Hepatocyte (in vitro differentiated cells): ENCODE data around the gene ARHGAP30. TPM values are rescaled to one million over a fixed set of nuclear protein-coding genes. Genes with fewer than 3 reads are reported as not detected.

Source experiments
- DNase-seq: peaks from one replicate; pipeline ENCODE4 v3.0.0-alpha.2; 2016; ENCODE audit warnings: low spot score
- H2AFZ ChIP-seq: fragments of 200-600 bp; sonication (generic); 2 replicates; pipeline ENCODE4 v1.6.0; 2016; ENCODE audit warnings: antibody characterized with exemption, mild to moderate bottlenecking
- H3K27ac ChIP-seq: fragments of 200-600 bp; sonication (generic); 2 replicates; pipeline ENCODE4 v1.5.1; 2016; ENCODE audit warnings: mild to moderate bottlenecking
- H3K27me3 ChIP-seq: fragments of 200-600 bp; sonication (generic); 2 replicates; pipeline ENCODE4 v1.6.1; 2016
- H3K36me3 ChIP-seq: fragments of 200-600 bp; sonication (generic); replicated peaks from 2 replicates; pipeline ENCODE4 v1.5.1; 2016; ENCODE audit warnings: low read depth; ENCODE audit not compliant: insufficient read depth
- H3K4me1 ChIP-seq: fragments of 200-600 bp; sonication (generic); 2 replicates; pipeline ENCODE4 v1.5.1; 2016; ENCODE audit warnings: mild to moderate bottlenecking, moderate library complexity; ENCODE audit not compliant: insufficient read depth
- H3K4me2 ChIP-seq: fragments of 200-600 bp; sonication (generic); 2 replicates; pipeline ENCODE4 v1.6.0; 2016
- H3K4me3 ChIP-seq: fragments of 200-600 bp; sonication (generic); 2 replicates; pipeline ENCODE4 v1.5.1; 2016; ENCODE audit warnings: mild to moderate bottlenecking
- H3K79me2 ChIP-seq: fragments of 200-600 bp; sonication (generic); 2 replicates; pipeline ENCODE4 v1.6.0; 2017; ENCODE audit warnings: mild to moderate bottlenecking
- H3K9me2 ChIP-seq: fragments of 200-600 bp; sonication (generic); replicated peaks from 2 replicates; pipeline ENCODE4 v1.6.0; 2017; ENCODE audit warnings: mild to moderate bottlenecking; ENCODE audit not compliant: insufficient read depth
- H3K9me3 ChIP-seq: fragments of 200-600 bp; sonication (generic); 2 replicates; pipeline ENCODE4 v1.5.1; 2016; ENCODE audit warnings: low read depth, mild to moderate bottlenecking
- H4K20me1 ChIP-seq: fragments of 200-600 bp; sonication (generic); 2 replicates; pipeline ENCODE4 v1.6.0; 2016; ENCODE audit warnings: mild to moderate bottlenecking; ENCODE audit not compliant: insufficient read depth, poor library complexity, severe bottlenecking
- CTCF ChIP-seq: fragments of 200-600 bp; sonication (generic); IDR thresholded peaks from 2 replicates; pipeline ENCODE4 v1.5.1; 2016; ENCODE audit warnings: antibody characterized with exemption, mild to moderate bottlenecking; ENCODE audit not compliant: poor library complexity
- EZH2 ChIP-seq: fragments of 200-600 bp; sonication (generic); IDR thresholded peaks from 2 replicates; pipeline ENCODE4 v1.6.1; 2016; ENCODE audit warnings: antibody characterized with exemption, mild to moderate bottlenecking, borderline replicate concordance
- EZH2phosphoT487 ChIP-seq: fragments of 200-600 bp; sonication (generic); IDR thresholded peaks from one replicate; pipeline ENCODE4 v1.6.1; 2018; ENCODE audit warnings: antibody characterized with exemption, mild to moderate bottlenecking, low read depth, moderate library complexity; ENCODE audit not compliant: unreplicated experiment, severe bottlenecking
- WGBS: methylation state at CpG from one replicate; pipeline ENCODE4 v1.1.6; 2016; ENCODE audit warnings: low lambda C conversion rate; ENCODE audit errors: missing lambda C conversion rate; 5-methylcytosine and 5-hydroxymethylcytosine counted together
- polyA plus RNA-seq: library from polyadenylated mRNA; unstranded; fragments of >200 nt; fragmentation: Nextera tagmentation; extraction: Ambion mirVana; gene quantifications from 2 replicates; pipeline ENCODE4 v1.2.1, GENCODE V29; 2016
- total RNA-seq: library from RNA; depleted of rRNA; stranded (reverse); fragments of >200 nt; gene quantifications from 2 replicates; pipeline ENCODE4 v1.2.3, GENCODE V29; 2014

ARHGAP30 gene
- total and polyA plus RNA-seq, 2 experiments from 2014 or later, result 0.80 to 1.7 TPM

- Histone ChIP-seq H4K20me1 (no peaks in the 10 kb centered on the region), H3K79me2 (peaks cover 4% of the 10 kb centered on the region), H3K4me1 (peaks cover 35% of the 10 kb centered on the region), H3K27ac (peak overlapping the region; percentile 99), H3K36me3 (no peaks in the 10 kb centered on the region), H3K27me3 (no peaks in the 10 kb centered on the region), H3K4me3 (no peak overlapping the region), H3K4me2 (no peak overlapping the region), H3K9me3 (no peaks in the 10 kb centered on the region), H3K9me2 (no peaks in the 10 kb centered on the region), H2AFZ (no peak overlapping the region)
- DNase-seq, result no peak
- TF ChIP-seq EZH2, result no peak
- WGBS, result 68% methylated on average over 2 of the region's 2 CpGs
Observed at GRCh38 chr1:161082483-161082882, 12.8 kb upstream of the ARHGAP30 start.

- no peak overlapping the region for H2AFZ ChIP-seq
- no peak overlapping the region for H3K4me2 ChIP-seq
- no peak overlapping the region for H3K27ac ChIP-seq
- no peaks in the 10 kb centered on the region for H4K20me1 ChIP-seq
- H3K4me1 ChIP-seq, result peaks cover 35% of the 10 kb centered on the region
- H3K36me3 ChIP-seq, result no peaks in the 10 kb centered on the region
- no peaks in the 10 kb centered on the region for H3K9me2 ChIP-seq
- WGBS, result 77% methylated on average over 5 of the region's 5 CpGs
- no peak overlapping the region for H3K4me3 ChIP-seq
- TF ChIP-seq EZH2phosphoT487, result no peak
- no peak for TF ChIP-seq EZH2
- TF ChIP-seq CTCF, result no peak
- H3K9me3 ChIP-seq, result no peaks in the 10 kb centered on the region
- peaks cover 2% of the 10 kb centered on the region for H3K79me2 ChIP-seq
- H3K27me3 ChIP-seq, result no peaks in the 10 kb centered on the region
- no peak for DNase-seq
Observed at GRCh38 chr1:161081519-161081918, 11.8 kb upstream of the ARHGAP30 start.

- Histone ChIP-seq H2AFZ (no peak overlapping the region), H3K79me2 (no peaks in the 10 kb centered on the region), H3K4me2 (no peak overlapping the region), H3K27ac (peak overlapping the region; percentile 20), H4K20me1 (no peaks in the 10 kb centered on the region), H3K9me2 (no peaks in the 10 kb centered on the region), H3K9me3 (no peaks in the 10 kb centered on the region), H3K4me1 (peaks cover 34% of the 10 kb centered on the region), H3K4me3 (no peak overlapping the region), H3K36me3 (no peaks in the 10 kb centered on the region), H3K27me3 (no peaks in the 10 kb centered on the region)
- 57% methylated on average over 5 of the region's 5 CpGs for WGBS
- TF ChIP-seq EZH2phosphoT487 (no peak), CTCF (no peak), EZH2 (no peak)
- DNase-seq, result no peak
Observed at GRCh38 chr1:161080441-161081405, 11.0 kb upstream of the ARHGAP30 start.

GRCh38 chr1:161079436-161080110 lies 9.9 kb upstream of the ARHGAP30 start:
- Histone ChIP-seq H3K27me3 (no peaks in the 10 kb centered on the region), H3K4me1 (peaks cover 22% of the 10 kb centered on the region), H3K4me3 (no peak overlapping the region), H3K36me3 (no peaks in the 10 kb centered on the region), H3K4me2 (no peak overlapping the region), H4K20me1 (no peaks in the 10 kb centered on the region), H3K9me2 (no peaks in the 10 kb centered on the region), H3K9me3 (no peaks in the 10 kb centered on the region), H3K79me2 (no peaks in the 10 kb centered on the region), H2AFZ (no peak overlapping the region), H3K27ac (no peak overlapping the region)
- DNase-seq, result no peak
- TF ChIP-seq EZH2, result no peak
- WGBS, result 94% methylated on average over 41 of the region's 41 CpGs
